ENCODE data around the gene ANO7.
A peak's percentile ranks its signal among the peaks of the same experiment; 100 is the strongest.

Gene ANO7

DNA sequence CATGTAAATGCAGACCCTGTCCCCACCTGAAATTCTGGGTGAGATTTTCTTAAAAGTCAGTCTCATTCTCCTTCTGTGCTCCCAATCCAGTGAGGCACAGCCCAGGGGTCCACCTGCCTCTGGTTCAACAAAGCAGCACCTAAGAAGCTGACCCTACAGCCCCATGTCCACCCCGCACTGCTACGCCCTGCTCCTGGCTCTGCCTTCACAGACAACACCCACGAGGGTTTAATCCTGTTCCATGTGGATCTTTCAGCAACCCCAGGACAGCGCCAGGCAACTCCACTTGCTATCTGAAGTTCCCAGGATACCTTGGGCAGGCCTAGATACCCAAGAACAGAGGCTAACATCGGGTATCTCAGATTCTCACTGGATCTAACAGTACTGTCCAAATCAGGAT lies 82.1 kb downstream of the ANO7 start:
- TF ChIP-seq CTCF (IDR thresholded peaks at IDR 0.05; ENCODE audit: insufficient read depth, low read length, missing control alignments): no peak
- ChIA-PET POLR2A (interaction anchor here (0.7 to 1.2 kb wide), 2 partner anchors 9 kb away, joined by 3 read pairs; no protein-coding TSS in a partner anchor), CTCF (no interaction called here)
- no peak for DNase-seq (ENCODE audit: low read depth, low spot score)
- peak overlapping the region; percentile 75 for H3K4me3 ChIP-seq (ENCODE audit: low read depth, low read length)

- TF ChIP-seq CTCF (IDR thresholded peaks at IDR 0.05; ENCODE audit: insufficient read depth, low read length, missing control alignments): no peak
- DNase-seq (ENCODE audit: low read depth, low spot score): peak; percentile 40
- ChIA-PET CTCF (no interaction called here), POLR2A (interaction anchor here (1.2 to 1.5 kb wide), 3 partner anchors 11 to 48 kb away, joined by 3 to 8 read pairs (median 4); partner anchors contain the start of gene HDLBP)
- H3K4me3 ChIP-seq (ENCODE audit: low read depth, low read length): peak overlapping the region; percentile 75
These were observed 83.3 kb downstream of the ANO7 start for GRCh38 chr2:241271706-241272302.

- ChIA-PET CTCF (no interaction called here), POLR2A (interaction anchor here (1.4 to 1.5 kb wide), 2 partner anchors 43 to 48 kb away, joined by 4 to 8 read pairs; partner anchors contain the start of gene HDLBP)
- no peak for DNase-seq (ENCODE audit: low read depth, low spot score)
- peak overlapping the region; percentile 75 for H3K4me3 ChIP-seq (ENCODE audit: low read depth, low read length)
- no peak for TF ChIP-seq CTCF (IDR thresholded peaks at IDR 0.05; ENCODE audit: insufficient read depth, low read length, missing control alignments)
These were observed 84.1 kb downstream of the ANO7 start for GRCh38 chr2:241272303-241273209.

DNA sequence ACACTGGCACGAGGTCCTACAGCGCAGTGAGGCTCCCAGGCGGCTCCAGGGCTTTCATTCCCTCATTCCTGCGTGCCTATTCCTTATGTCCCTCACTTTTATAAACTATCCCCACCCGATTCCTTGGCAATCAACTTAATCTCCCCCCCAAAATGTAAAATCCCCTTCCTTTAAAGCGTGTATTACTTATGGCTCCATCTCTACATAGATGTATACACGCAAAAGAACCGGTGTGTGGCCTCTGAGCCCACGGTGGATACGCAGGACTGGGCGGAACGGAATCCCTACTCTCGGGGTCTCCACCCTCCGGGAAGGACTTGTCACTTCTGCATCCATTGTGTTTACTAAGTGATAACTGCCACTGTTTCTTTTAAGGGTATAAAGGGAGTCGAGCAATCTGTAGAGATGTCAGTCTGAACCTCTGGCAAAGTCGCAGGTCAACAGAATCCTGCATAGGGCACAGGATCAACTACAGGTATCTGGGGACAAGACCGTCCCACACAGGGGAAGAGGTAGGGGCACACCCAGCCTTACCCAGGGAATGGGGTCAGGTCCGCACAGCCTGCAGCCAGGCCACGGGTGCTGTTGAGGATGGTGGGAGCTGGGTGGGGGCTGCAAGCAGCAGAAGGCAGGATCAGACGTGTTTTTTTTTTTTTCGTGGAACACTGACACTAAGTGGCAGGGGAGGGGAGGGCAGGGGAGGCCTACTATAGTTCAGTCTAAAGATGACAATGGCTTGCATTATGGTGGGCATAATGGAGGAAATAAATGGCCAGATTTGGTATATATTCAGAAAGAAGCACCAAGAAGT lies 84.9 kb downstream of the ANO7 start:
- ChIA-PET POLR2A (no interaction called here), CTCF (no interaction called here)
- H3K4me3 ChIP-seq (ENCODE audit: low read depth, low read length): peak overlapping the region; percentile 75
- no peak for TF ChIP-seq CTCF (IDR thresholded peaks at IDR 0.05; ENCODE audit: insufficient read depth, low read length, missing control alignments)
- DNase-seq (ENCODE audit: low read depth, low spot score): no peak

GRCh38 chr2:241274127-241274526 lies 85.7 kb downstream of the ANO7 start:
- DNase-seq (ENCODE audit: low read depth, low spot score): no peak

More at GRCh38 chr2:241274127-241274526, 85.7 kb downstream of the ANO7 start:
- ChIA-PET POLR2A (no interaction called here), CTCF (interaction anchor here (1.3 to 1.5 kb wide), 2 partner anchors 14 to 17 kb away, joined by 4 read pairs; no protein-coding TSS in a partner anchor)
- no peak for TF ChIP-seq CTCF (IDR thresholded peaks at IDR 0.05; ENCODE audit: insufficient read depth, low read length, missing control alignments)
- H3K4me3 ChIP-seq (ENCODE audit: low read depth, low read length): no peak overlapping the region

All from AG04449 (cell line).